Stomach (tissue), 9 donors: ENCODE data around the gene PTTG2. TPM values are rescaled to one million over a fixed set of nuclear protein-coding genes. Genes with fewer than 3 reads are reported as not detected.

Experiments used
- DNase-seq, 2 donors: peaks; one replicate each; pipeline versions ENCODE4 v3.0.0 to v3.0.0-alpha.2; 2013 to 2019
- H3K27ac ChIP-seq, 5 donors: fragments of 200-600 bp in 4 of 5; sonication (generic) in 4 of 5; one replicate each; pipeline ENCODE4 v1.5.1; 2013 to 2019; ENCODE audit warnings: mild to moderate bottlenecking in 1 of 5, moderate library complexity in 1 of 5
- H3K27me3 ChIP-seq, 3 donors: fragments of 200-600 bp; sonication (generic); one replicate each; pipeline ENCODE4 v1.5.1; 2017 to 2019; ENCODE audit warnings: mixed run types in 1 of 3
- H3K36me3 ChIP-seq, 4 donors: fragments of 200-600 bp; sonication (generic); 1 replicate in 3 of 4; 2 replicates in 1 of 4; pipeline ENCODE4 v1.5.1; 2016 to 2019
- H3K4me1 ChIP-seq, 4 donors: fragments of 200-600 bp; sonication (generic); one replicate each; pipeline ENCODE4 v1.5.1; 2016 to 2019
- H3K4me3 ChIP-seq, 4 donors: fragments of 200-600 bp; sonication (generic) in 3 of 4; one replicate each; pipeline ENCODE4 v1.5.1; 2016 to 2019; ENCODE audit warnings: mild to moderate bottlenecking in 1 of 4
- H3K9me3 ChIP-seq, 4 donors: fragments of 200-600 bp; sonication (generic); one replicate each; pipeline ENCODE4 v1.5.1; 2016 to 2019
- EP300 ChIP-seq: sonication (generic); formaldehyde crosslinking; IDR thresholded peaks from one replicate; pipeline ENCODE4 v1.6.1; 2017; ENCODE audit warnings: antibody characterized with exemption
- POLR2A ChIP-seq, 4 donors: fragments of 450-650 bp; IDR thresholded peaks; one replicate each; pipeline ENCODE4 v1.6.1; 2016; ENCODE audit warnings: antibody characterized with exemption in 4 of 4, control low read depth in 2 of 4, mild to moderate bottlenecking in 1 of 4, moderate library complexity in 1 of 4
- POLR2AphosphoS5 ChIP-seq, 3 donors: sonication (generic); formaldehyde crosslinking; IDR thresholded peaks; one replicate each; pipeline ENCODE4 v1.6.1; 2016; ENCODE audit warnings: antibody characterized with exemption in 3 of 3
- WGBS, 5 donors: extraction: QIAGEN DNeasy Blood & Tissue Kit in 3 of 5; methylation state at CpG; one replicate each; pipeline versions ENCODE4 v1.1.5 to v1.1.7; 2013 to 2018; 5-methylcytosine and 5-hydroxymethylcytosine counted together
- intact Hi-C: fragments of 100-400 bp; cut with DNase I; formaldehyde crosslinking; loops from one replicate; pipeline ENCODE4 v1.15.1; 2023; ENCODE audit warnings: low total_unique reads
- polyA plus RNA-seq, 3 donors: library from polyadenylated mRNA; stranded (reverse); fragments of 200-250 nt; gene quantifications; one replicate each; pipeline ENCODE4 v1.2.3, GENCODE V29; 2013
- total RNA-seq, 5 donors: library from RNA; depleted of rRNA; stranded (reverse); fragments of >200 nt; gene quantifications; one replicate each; pipeline versions ENCODE4 v1.1.0 to v1.2.3, GENCODE V29; 2014 to 2016
- TF ChIP-seq, protein P1 (sequence below), 7 experiments: fragments of 450-650 bp in 4 of 7; fragments of 200-600 bp in 3 of 7; sonication (generic) in 3 of 7; IDR thresholded peaks; one replicate each; pipeline ENCODE4 v1.5.1; 2016 to 2019; ENCODE audit warnings: antibody characterized with exemption in 7 of 7, control low read depth in 2 of 7, mild to moderate bottlenecking in 1 of 7
- donor health status: healthy with polysubstance abuse.
- donor health status: Bipolar disorder and iron deficiency.
- donor health status: healthy.

PTTG2 gene
- total and polyA plus RNA-seq, 8 donors, result 1.8 to 2.9 TPM; not detected in 6

DNA sequence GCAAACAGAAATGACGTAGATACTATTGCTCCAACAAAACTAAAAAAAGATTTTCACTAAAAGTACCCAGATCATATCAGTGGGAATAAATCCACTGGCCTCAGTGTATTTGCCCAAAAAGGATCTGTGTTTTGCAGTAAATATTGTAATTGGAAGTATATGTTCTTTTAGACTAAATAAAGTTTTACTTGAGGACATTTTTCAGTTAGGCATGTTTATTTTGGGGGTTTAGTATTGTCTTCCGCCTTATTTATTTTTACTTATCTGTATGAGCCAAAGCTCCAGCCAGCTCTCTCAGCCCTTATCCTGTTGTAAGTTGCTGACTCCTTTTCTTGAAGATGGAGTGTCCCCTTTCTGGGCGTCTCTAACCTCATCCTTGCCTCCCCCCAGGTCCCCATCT lies 49.8 kb downstream of the PTTG2 start:
- Histone ChIP-seq H3K36me3 (peaks cover 0 to 9% (median 6%) of the 10 kb centered on the region in 4 donors), H3K4me1 (peaks cover 14 to 64% (median 38%) of the 10 kb centered on the region in 4 donors), H3K4me3 (no peak overlapping the region), H3K27me3 (no peaks in the 10 kb centered on the region), H3K9me3 (no peaks in the 10 kb centered on the region), H3K27ac (peak overlapping the region in 2 of 5 donors; percentile 57 to 72)
- 55 to 64% (median 56%) methylated on average over 3 of the region's 3 CpGs for WGBS, 5 donors
- DNase-seq, result no peak
- intact Hi-C loops, result no loop called here
- TF ChIP-seq, protein P1, sequence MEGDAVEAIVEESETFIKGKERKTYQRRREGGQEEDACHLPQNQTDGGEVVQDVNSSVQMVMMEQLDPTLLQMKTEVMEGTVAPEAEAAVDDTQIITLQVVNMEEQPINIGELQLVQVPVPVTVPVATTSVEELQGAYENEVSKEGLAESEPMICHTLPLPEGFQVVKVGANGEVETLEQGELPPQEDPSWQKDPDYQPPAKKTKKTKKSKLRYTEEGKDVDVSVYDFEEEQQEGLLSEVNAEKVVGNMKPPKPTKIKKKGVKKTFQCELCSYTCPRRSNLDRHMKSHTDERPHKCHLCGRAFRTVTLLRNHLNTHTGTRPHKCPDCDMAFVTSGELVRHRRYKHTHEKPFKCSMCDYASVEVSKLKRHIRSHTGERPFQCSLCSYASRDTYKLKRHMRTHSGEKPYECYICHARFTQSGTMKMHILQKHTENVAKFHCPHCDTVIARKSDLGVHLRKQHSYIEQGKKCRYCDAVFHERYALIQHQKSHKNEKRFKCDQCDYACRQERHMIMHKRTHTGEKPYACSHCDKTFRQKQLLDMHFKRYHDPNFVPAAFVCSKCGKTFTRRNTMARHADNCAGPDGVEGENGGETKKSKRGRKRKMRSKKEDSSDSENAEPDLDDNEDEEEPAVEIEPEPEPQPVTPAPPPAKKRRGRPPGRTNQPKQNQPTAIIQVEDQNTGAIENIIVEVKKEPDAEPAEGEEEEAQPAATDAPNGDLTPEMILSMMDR (IDR thresholded peaks at IDR 0.05), result no peak
- TF ChIP-seq POLR2A (IDR thresholded peaks at IDR 0.05) (no peak), EP300 (no peak), POLR2AphosphoS5 (IDR thresholded peaks at IDR 0.05) (no peak)

Other genes with a start within 250 kb of the PTTG2 start
- 10 to 100 TPM in 4 of 5 donors, 1 to 10 TPM in 1; 8.7 to 53.1 (median 14.0) TPM for gene PGM2, start 133.7 kb upstream of the PTTG2 start, total RNA-seq
- 10 to 100 TPM in 1 of 3 donors, 1 to 10 TPM in 2; 7.4 to 16.8 (median 8.7) TPM for gene PGM2, start 133.7 kb upstream of the PTTG2 start, polyA plus RNA-seq
- gene TBC1D1, start 69.3 kb upstream of the PTTG2 start, total RNA-seq, result 100 to 1,000 TPM in 3 of 5 donors, 10 to 100 TPM in 2; 42.6 to 165 (median 108) TPM
- gene TBC1D1, start 69.3 kb upstream of the PTTG2 start, polyA plus RNA-seq, result 10 to 100 TPM; 18.8 to 32.7 (median 32.1) TPM